ENCODE measurements around the gene LAMTOR2.
"Not testable (repeated sequence)": the region's sequence is repeated elsewhere in the genome, so short reads cannot be mapped to it uniquely, and the experiment has no call there.

LAMTOR2 gene

GRCh38 chr1:156052862-156053767 lies 1.5 kb upstream of the LAMTOR2 start:
- DNase-seq: peak; percentile 81

DNA sequence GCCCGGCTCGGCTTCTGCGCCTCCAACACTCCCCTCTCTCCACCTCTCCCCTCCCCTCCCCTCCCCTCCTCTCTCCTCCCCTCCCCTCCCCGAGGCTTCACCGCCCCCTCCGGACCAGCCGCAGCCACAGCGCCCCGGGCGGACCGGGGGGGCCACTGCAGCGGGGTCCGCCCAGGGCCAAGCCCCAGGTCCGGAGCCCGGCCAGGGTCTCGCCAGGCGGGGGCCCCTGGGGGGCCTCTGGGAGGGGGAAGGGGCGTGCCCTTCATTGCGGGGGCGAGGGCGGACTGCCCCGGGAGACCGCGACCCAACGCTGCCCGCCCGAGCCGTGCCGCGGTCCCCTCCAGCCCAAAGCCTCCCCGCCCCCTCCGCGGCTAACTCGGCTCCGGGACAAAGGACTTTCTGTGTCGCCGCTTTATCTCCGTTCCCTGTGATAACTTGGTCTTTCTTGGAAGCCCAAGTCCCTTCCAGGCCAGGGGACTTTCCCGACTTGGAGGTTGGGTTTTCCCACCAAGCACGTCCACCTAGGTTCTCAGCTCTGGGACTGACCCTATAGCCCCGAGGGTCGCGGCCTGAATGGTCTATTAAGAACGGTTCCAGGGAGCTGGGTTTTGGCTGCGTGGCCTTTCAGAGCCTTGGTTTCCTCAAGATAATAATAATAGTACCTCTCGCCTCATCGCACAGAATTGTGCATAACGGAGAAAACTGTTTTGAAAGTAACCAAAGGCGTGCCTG lies 648 bp upstream of the LAMTOR2 start, which contains the start of gene UBQLN4:
UBQLN4 (minus strand) TSS at position 31 of the 732 bp plus-strand sequence. CDS start 97 bp downstream, outside the sequence.
- peak; percentile 96 for DNase-seq

DNA sequence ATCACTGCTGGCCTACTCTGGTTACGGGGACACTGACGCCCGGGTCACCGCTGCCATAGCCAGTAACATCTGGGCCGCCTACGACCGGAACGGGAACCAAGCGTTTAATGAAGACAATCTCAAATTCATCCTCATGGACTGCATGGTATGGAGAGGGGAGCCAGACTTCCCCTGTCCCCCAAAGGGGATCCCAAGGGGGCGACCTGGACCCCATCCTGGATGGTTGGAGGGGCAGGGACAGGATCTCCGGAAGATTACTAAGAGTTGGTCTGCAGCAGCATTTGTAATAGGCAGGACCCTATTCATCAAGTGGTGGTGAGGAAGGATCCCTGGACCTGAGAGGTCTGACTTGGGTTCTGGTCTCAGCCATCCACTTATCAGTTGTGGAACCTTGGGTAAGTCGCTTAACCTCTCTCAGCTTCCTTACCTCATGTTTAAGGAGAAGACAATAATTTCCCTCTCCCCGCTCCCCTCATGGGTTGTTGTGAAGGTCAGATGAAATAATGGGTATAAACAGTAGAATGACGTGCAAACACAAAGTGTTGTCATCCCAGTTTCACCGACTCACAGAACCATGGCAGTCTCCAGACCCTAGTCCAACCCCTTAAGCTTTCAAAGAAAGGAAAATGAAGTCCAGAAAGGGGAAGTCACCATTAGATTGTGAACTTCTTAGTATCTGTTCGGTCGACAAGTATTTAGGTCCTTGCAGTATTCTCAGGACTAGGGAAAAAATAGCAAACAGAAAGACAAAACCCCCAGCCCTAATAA lies 883 bp downstream of the LAMTOR2 start:
- no peak for DNase-seq

- DNase-seq: no peak
Observed at GRCh38 chr1:156056326-156056849, 1.8 kb downstream of the LAMTOR2 start.

DNA sequence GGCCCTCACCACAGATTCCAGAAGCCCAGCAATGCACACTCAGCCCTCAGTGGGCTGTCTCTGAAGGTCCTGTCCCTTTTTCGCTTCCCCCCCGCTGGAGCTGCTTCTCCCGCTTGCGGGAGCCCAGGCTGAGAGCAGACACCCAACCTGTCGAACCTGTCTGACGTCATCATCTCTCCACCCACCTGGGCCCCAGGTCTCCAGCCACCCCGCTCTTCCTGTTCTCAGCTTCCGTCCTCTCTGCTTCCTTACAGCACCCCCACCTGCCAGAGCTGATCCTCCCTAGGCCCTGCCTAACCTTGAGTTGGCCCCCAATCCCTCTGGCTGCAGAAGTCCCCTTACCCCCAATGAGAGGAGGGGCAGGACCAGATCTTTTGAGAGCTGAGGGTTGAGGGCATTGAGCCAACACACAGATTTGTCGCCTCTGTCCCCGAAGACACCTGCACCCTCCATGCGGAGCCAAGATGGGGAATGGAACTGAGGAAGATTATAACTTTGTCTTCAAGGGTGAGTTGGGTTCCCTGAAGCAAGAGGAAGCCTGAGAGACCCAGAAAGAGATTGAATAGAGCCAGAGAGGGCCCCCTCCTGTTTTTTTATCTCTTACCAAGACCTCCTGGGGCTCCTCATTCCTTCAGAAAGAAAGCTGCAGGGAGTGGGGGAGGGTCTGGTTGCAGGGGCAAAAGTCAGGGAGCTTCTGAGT lies 6.5 kb downstream of the LAMTOR2 start, which contains the start of gene RAB25:
RAB25 (plus strand) TSS at position 224 of the 700 bp plus-strand sequence; CDS start at position 465, 241 bp downstream.
- DNase-seq: peak; percentile 97

GRCh38 chr1:156062189-156062588 lies 7.6 kb downstream of the LAMTOR2 start:
- DNase-seq: peak; percentile 35

GRCh38 chr1:156063997-156064285 lies 9.4 kb downstream of the LAMTOR2 start:
- no peak for DNase-seq

DNA sequence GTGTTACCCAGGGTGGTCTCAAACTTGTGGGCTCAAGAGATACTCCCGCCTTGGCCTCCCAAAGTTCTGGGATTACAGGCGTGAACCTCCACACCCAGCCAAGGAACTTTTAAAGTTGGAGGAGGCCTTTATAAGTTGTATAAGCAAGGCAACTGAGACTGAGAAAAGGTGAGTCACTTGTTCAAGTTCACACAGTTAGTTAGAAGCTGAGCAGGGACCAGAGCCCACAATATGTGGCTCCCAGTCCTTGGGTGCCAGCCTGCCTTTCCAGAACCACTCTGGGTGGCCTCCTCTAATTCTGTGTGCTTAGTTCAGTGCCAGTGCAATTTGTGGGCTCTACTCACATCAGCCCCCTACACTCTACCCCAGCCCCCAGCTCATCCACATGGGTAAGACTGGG lies 10.0 kb downstream of the LAMTOR2 start:
- DNase-seq: no peak

DNA sequence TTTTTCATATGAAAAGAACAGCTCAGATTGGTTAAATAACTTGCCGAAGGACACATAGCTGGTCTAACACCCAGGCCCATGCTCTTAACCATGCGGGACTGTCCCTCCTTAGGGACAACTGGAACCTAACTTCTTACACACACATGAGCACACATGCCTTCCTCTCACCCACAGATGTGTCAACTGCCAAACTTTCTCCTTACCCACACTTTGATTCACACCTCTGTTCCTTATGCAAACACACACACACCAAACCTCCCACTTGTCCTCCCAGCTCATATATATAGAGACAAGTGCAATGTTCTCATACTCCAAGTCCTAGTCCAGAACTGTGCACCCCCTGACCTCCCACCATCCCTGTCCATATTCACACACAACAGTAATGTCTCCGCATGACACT lies 10.6 kb downstream of the LAMTOR2 start:
- DNase-seq: no peak

- DNase-seq: no peak
Observed at GRCh38 chr1:156065871-156066270, 11.3 kb downstream of the LAMTOR2 start.

DNA sequence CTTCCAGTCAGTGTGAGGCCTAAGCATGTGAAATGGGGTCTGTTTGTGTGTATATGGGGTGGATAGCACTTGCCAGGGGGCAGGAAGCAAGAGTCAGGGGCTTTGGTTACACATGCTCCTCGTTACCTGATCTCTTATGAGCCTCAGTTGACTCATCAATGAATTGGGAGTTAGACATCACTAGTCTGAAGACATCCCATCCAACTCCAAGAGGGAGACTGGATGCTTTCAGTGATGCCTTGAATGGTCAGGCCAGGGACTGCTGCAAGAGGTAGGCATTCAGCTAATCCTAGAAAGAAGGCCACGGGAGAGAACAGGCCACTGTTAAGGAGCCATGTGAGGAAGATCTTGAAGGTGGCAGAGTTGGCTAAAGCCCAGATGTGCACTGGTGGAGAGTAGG lies 12.7 kb downstream of the LAMTOR2 start:
- DNase-seq: no peak

- no peak for DNase-seq
Observed at GRCh38 chr1:156069490-156070455, 15.2 kb downstream of the LAMTOR2 start.

DNA sequence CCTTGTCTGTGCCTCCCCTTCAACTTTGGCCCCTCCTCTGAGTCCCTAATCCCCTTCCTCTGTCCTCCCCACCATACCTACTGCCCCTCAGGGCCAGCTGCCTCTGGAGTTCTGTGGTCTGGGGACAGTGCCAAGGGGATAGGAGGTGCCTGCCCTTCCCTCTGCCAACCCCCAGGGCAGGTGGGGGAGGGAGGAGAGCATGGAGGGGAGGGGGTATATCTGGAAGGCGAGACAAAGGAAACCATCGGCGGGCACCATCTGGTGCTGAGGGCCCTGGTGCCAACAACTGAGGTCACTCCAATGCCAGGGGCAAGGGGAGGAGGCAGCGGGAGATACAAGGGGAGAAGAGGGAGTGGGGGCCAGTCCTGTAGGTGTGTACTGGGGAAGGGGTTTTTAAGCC lies 16.0 kb downstream of the LAMTOR2 start:
- DNase-seq: no peak

- not testable (repeated sequence) for DNase-seq
Observed at GRCh38 chr1:156071332-156071816, 16.8 kb downstream of the LAMTOR2 start.

DNA sequence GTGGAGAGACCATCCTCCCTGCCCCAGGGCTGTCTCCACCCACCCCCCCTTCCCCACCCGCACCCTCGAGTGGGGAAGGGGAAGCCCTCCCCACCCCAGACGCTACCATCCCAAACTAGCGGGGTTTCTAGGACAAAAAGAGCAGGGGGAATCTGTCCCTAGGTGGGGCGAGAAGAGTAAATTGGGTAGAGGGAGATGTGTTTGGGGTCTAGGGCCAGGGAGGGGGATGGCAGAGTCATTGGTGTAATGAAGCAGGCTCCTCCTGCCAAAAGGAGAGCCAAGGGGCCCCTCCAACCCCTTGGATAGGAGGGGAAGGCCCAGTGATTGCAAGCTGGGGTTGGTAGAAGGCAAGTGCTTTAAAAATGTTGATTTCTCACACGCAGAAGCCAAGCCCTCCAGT lies 17.7 kb downstream of the LAMTOR2 start:
- DNase-seq: no peak

DNA sequence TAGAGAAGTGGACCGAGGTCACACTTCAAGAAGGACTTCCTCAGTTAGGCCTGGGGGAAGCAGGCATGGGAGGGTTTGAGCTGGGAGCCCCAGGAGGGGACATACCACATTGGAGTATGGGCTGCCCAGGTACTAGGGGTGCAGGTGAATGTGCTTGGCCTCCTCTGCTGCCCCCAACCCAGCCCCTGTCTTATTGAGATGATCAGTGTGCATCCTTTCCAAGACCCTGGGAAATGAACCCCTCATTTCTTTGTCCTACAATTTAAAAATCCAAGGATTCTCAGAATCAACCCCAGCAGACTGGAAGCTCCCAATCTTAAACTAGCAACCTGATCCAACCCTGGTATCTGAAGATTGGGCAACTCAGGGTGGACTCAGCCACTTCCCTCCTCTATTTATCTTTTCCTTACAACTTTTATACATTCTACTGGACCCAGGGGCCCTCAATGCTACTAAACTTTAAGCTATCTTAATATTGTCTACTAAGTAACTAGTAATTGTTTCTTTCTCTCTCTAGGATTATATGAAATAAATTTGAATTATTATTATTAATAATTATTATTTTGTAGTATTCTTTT lies 18.6 kb downstream of the LAMTOR2 start:
- DNase-seq: no peak

- DNase-seq: no peak
Observed at GRCh38 chr1:156073740-156074139, 19.2 kb downstream of the LAMTOR2 start.

DNA sequence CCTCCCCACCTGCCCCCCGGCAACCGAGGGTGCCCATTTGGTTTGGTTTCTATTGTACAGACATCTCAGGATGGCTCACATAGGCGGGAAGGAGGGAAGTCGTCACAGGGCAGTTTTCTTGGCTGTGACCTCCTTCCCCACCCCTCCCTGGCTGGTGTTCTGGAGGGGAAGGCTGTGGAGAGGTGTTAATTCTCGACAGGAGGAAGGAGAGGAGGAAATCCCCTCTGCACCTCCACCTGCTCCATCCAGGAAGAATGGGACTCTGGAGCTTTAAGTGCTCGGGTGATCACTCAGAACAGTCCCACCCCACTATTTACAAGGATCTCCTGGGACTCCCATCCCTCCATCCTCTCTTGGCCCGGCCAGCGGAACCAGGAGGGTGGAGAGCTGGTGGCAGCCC lies 20.1 kb downstream of the LAMTOR2 start:
- no peak for DNase-seq

DNA sequence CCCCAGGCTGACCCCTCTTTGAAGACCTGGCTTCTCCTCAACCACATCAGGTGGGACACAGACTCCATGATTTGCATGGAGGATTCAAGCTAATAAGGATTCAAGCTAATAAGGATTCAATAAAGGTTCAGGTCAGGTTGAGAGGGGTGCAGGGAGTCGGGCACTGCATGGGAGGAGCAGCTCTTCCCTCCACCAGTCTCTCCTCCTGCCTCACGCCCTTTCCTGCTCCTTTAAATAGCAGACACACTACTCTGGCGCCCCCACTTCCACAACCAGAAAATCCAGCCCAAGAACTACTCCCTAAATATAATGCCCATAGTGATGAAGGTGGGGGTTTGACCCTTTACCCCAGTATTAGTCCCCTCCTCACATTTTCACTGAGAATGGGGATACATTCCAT lies 20.6 kb downstream of the LAMTOR2 start:
- DNase-seq: peak; percentile 24

DNA sequence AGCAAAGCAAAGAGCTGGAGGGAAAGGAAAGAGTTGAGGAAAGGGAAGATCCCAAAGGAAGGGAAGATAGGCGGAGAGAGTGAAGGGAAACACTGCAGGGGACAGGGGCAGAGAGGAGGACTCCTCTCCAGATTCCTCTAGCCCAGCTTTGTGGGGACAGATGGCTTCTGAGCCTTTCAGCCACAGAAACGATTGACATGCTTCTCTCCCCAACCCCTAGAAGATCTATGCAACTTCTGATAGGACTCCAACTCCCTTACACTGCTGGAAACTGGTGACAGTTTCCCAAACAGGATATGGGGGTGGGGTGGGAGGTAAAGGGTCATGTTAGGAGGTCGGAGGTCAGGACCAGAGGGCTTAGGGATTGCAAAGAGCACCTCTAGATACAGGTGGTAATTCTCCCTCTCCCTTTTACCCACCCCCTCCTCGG lies 21.2 kb downstream of the LAMTOR2 start:
- no peak for DNase-seq
